ENCODE data around the gene GARIN5B.
"Not testable (repeated sequence)": the region's sequence is repeated elsewhere in the genome, so short reads cannot be mapped to it uniquely, and the experiment has no call there.

The GARIN5B gene

GRCh38 chr19:55346725-55347441 lies 16.2 kb downstream of the GARIN5B start:
- no peak for DNase-seq

GRCh38 chr19:55345818-55346724 lies 17.0 kb downstream of the GARIN5B start:
- DNase-seq = no peak

- no peak for DNase-seq
Observed at GRCh38 chr19:55345101-55345817, 17.8 kb downstream of the GARIN5B start.

GRCh38 chr19:55344444-55344843 lies 18.6 kb downstream of the GARIN5B start:
- no peak for DNase-seq

GRCh38 chr19:55341595-55342531 lies 21.2 kb downstream of the GARIN5B start:
- no peak for DNase-seq

GRCh38 chr19:55341171-55341588 lies 21.9 kb downstream of the GARIN5B start:
- DNase-seq = no peak

GRCh38 chr19:55340784-55341147 lies 22.3 kb downstream of the GARIN5B start:
- DNase-seq = no peak

- DNase-seq = no peak
Observed at GRCh38 chr19:55339889-55340783, 22.9 kb downstream of the GARIN5B start.

- peak; percentile 99 for DNase-seq
Observed at GRCh38 chr19:55339105-55339888, 23.8 kb downstream of the GARIN5B start, which contains the start of gene KMT5C. Gene KMT5C, plus strand, starts transcription at chr19:55339876. Its CDS starts 2,061 bp downstream, at chr19:55341937.

- no peak for DNase-seq
Observed at GRCh38 chr19:55336101-55336500, 27.0 kb downstream of the GARIN5B start.

GRCh38 chr19:55333870-55334269 lies 29.2 kb downstream of the GARIN5B start:
- DNase-seq = no peak

- DNase-seq = not testable (repeated sequence)
Observed at GRCh38 chr19:55329791-55330190, 33.3 kb downstream of the GARIN5B start.

GRCh38 chr19:55328774-55329318 lies 34.2 kb downstream of the GARIN5B start:
- DNase-seq = not testable (repeated sequence)

- DNase-seq = no peak
Observed at GRCh38 chr19:55325172-55325571, 37.9 kb downstream of the GARIN5B start, which contains the start of gene TMEM150B. Gene TMEM150B, minus strand, starts transcription at chr19:55325341. Its CDS starts 4,305 bp downstream, at chr19:55321036.

- no peak for DNase-seq
Observed at GRCh38 chr19:55324662-55325061, 38.4 kb downstream of the GARIN5B start.

- no peak for DNase-seq
Observed at GRCh38 chr19:55322204-55322885, 40.7 kb downstream of the GARIN5B start.

- no peak for DNase-seq
Observed at GRCh38 chr19:55321466-55322137, 41.5 kb downstream of the GARIN5B start.

GRCh38 chr19:55320844-55321419 lies 42.1 kb downstream of the GARIN5B start:
- no peak for DNase-seq

Data from activated gamma-delta T cell (primary cell).